Fibroblast of villous mesenchyme (primary cell): ENCODE data around the gene ZNF83. TPM values are rescaled to one million over a fixed set of nuclear protein-coding genes. Genes with fewer than 3 reads are reported as not detected.
A peak's percentile ranks its signal among the peaks of the same experiment; 100 is the strongest.
"Not testable (repeated sequence)": the region's sequence is repeated elsewhere in the genome, so short reads cannot be mapped to it uniquely, and the experiment has no call there.

Experiments used
- DNase-seq: peaks from one replicate; pipeline ENCODE4 v3.0.0-alpha.2; 2010; ENCODE audit warnings: low read depth
- H3K4me3 ChIP-seq: 2 replicates; pipeline ENCODE4 v1.5.1; 2011; ENCODE audit warnings: low read depth, mild to moderate bottlenecking, low read length
- CTCF ChIP-seq: IDR thresholded peaks from 2 replicates; pipeline ENCODE4 v1.5.1; 2012; ENCODE audit warnings: low read depth, mild to moderate bottlenecking, low read length; ENCODE audit not compliant: insufficient read depth
- small RNA-seq: library from RNA; depleted of rRNA; stranded (forward); fragments of <200 nt; gene quantifications from one replicate; pipeline ENCODE3, GENCODE V24; 2012
- total RNA-seq: library from RNA; depleted of rRNA; stranded (reverse); fragments of >200 nt; gene quantifications from 2 replicates; pipeline ENCODE4 v1.2.3, GENCODE V29; 2012

ZNF83 gene
- total RNA-seq, 1 donor: 47.1 TPM

DNA sequence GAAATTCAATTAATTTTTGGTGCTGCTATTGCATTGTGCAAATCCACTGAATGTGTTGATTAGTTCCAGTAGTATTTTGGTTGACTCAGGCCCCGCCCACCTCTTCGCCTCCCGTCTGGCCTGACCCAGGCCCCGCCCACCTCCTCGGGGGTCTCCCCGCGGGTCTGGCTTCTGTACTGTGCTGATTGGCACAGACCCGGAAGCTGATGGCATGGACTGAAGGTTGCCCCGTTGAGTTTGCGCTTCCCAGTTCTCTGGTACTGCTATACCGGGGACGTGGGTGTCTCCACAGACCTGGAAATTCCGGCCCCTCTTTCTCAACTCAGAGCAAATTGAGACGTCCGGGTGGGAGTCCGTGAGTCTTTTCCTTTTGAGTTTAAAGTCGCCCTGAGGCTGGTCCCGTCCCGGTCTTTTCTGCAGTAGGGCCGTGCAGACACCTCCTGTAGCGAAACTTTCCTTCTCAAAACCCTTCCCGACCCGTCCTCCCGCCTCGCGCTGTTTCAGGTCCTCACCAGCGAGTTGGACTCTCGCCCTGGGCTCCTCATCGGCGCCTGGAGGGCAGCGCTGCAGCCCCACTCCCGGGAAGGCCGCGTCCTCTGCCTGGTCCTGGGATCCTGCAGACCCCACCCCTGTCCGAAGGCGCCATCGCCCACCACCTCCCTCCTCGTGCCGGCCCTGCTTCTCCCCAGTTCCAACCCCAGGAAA, 53.3 kb downstream of the ZNF83 start:
- TF ChIP-seq CTCF: no peak
- DNase-seq: no peak
- H3K4me3 ChIP-seq: peak overlapping the region; percentile 18

GRCh38 chr19:52570000-52570861, 67.9 kb downstream of the ZNF83 start, which contains the start of gene ZNF701:
Gene ZNF701, plus strand, starts transcription at chr19:52570287. Its CDS starts 3,861 bp downstream, at chr19:52574148.
- H3K4me3 ChIP-seq: peak within 1 kb of the TSS; percentile 99
- peak; percentile 94 for DNase-seq
- peak; percentile 37 for TF ChIP-seq CTCF

- DNase-seq: not testable (repeated sequence)
- H3K4me3 ChIP-seq: peak overlapping the region; percentile 99
Measured at GRCh38 chr19:52569638-52569999, 68.5 kb downstream of the ZNF83 start.

GRCh38 chr19:52567921-52568320, 70.2 kb downstream of the ZNF83 start:
- no peak overlapping the region for H3K4me3 ChIP-seq
- no peak for TF ChIP-seq CTCF
- DNase-seq: no peak

GRCh38 chr19:52566588-52566987, 71.6 kb downstream of the ZNF83 start:
- no peak overlapping the region for H3K4me3 ChIP-seq
- no peak for TF ChIP-seq CTCF
- DNase-seq: peak; percentile 91

- H3K4me3 ChIP-seq: no peak overlapping the region
- no peak for TF ChIP-seq CTCF
- no peak for DNase-seq
Measured at GRCh38 chr19:52566121-52566520, 72.0 kb downstream of the ZNF83 start.

Small RNA genes lying within 50 kb of the gene (small RNA-seq; reads per million reads assigned to genes)
- gene RPL39P34: not detected

Other genes starting within 250 kb of the ZNF83 start
- 21.3 and 22.0 TPM in 2 replicates for gene ZNF528, start 240.5 kb downstream of the ZNF83 start, total RNA-seq
- under 0.01 TPM in 1 of 2 replicates, not detected in the other for gene ZNF534, start 209.2 kb downstream of the ZNF83 start, total RNA-seq
- gene ZNF578, start 184.8 kb downstream of the ZNF83 start, total RNA-seq: 1.6 and 3.9 TPM in 2 replicates
- gene ZNF808, start 110.7 kb downstream of the ZNF83 start, total RNA-seq: 11.3 and 23.3 TPM in 2 replicates
- 10.6 and 17.7 TPM in 2 replicates for gene ZNF701, start 68.1 kb downstream of the ZNF83 start, total RNA-seq
- gene ZNF611, start 96.7 kb upstream of the ZNF83 start, total RNA-seq: 10.0 and 13.4 TPM in 2 replicates
- gene ZNF600, start 148.4 kb upstream of the ZNF83 start, total RNA-seq: 2.3 and 5.6 TPM in 2 replicates
- 11.3 and 18.6 TPM in 2 replicates for gene ZNF28, start 183.3 kb upstream of the ZNF83 start, total RNA-seq
- gene ZNF468, start 219.3 kb upstream of the ZNF83 start, total RNA-seq: 12.6 and 16.8 TPM in 2 replicates